Calu3 (cell line): ENCODE results near the gene FXN. TPM values are rescaled to one million over a fixed set of nuclear protein-coding genes. Genes with fewer than 3 reads are reported as not detected.

Experiments
- BruUV-seq: library from RNA; stranded (reverse); fragments of 400-500 nt; replicated peaks from 2 replicates; lab custom pipeline; 2021; lab: Mats Ljungman, UMichigan
- CTCF ChIA-PET: fragments of 300-600 bp; sonication (Branson Sonifier 250); formaldehyde crosslinking; loops from one replicate; lab custom pipeline; 2022; ENCODE audit warnings: antibody characterized with exemption; lab: Charles Lee
- DNase-seq: peaks from one replicate; pipeline ENCODE4 v3.0.0; 2022
- H3K27ac Mint-ChIP-seq: one replicate; pipeline ENCODE4 v1.8.0; 2022; ENCODE audit warnings: mixed read lengths; ENCODE audit not compliant: unreplicated experiment
- H3K27me3 Mint-ChIP-seq: one replicate; pipeline ENCODE4 v1.8.0; 2022; ENCODE audit warnings: mixed read lengths; ENCODE audit not compliant: unreplicated experiment
- H3K36me3 Mint-ChIP-seq: one replicate; pipeline ENCODE4 v1.8.0; 2022; ENCODE audit warnings: mild to moderate bottlenecking, moderate library complexity, mixed read lengths; ENCODE audit not compliant: insufficient read depth, unreplicated experiment
- H3K4me1 Mint-ChIP-seq: one replicate; pipeline ENCODE4 v1.8.0; 2022; ENCODE audit warnings: mild to moderate bottlenecking, low read depth, mixed read lengths; ENCODE audit not compliant: unreplicated experiment
- H3K4me3 Mint-ChIP-seq: one replicate; pipeline ENCODE4 v1.8.0; 2022; ENCODE audit warnings: mild to moderate bottlenecking, low read depth, moderate library complexity, mixed read lengths; ENCODE audit not compliant: unreplicated experiment
- H3K9me3 Mint-ChIP-seq: one replicate; pipeline ENCODE4 v1.8.0; 2022; ENCODE audit warnings: low read depth, mixed read lengths; ENCODE audit not compliant: unreplicated experiment
- intact Hi-C: fragments of 100-400 bp; cut with micrococcal nuclease; formaldehyde crosslinking; loops from one replicate; pipeline ENCODE4 v1.10.0; 2022; ENCODE audit not compliant: unreplicated experiment
- total RNA-seq: library from RNA; stranded (reverse); gene quantifications from 2 replicates; pipeline ENCODE4 v1.2.3, GENCODE V29; 2022
- TF ChIP-seq, protein P1 (sequence below): fragments of 200-600 bp; IDR thresholded peaks from one replicate; pipeline ENCODE4 v1.8.0; 2022; ENCODE audit warnings: antibody characterized with exemption; ENCODE audit not compliant: unreplicated experiment

FXN gene
- total RNA-seq, 1 experiment from 2014 or later: 12.9 TPM

DNA sequence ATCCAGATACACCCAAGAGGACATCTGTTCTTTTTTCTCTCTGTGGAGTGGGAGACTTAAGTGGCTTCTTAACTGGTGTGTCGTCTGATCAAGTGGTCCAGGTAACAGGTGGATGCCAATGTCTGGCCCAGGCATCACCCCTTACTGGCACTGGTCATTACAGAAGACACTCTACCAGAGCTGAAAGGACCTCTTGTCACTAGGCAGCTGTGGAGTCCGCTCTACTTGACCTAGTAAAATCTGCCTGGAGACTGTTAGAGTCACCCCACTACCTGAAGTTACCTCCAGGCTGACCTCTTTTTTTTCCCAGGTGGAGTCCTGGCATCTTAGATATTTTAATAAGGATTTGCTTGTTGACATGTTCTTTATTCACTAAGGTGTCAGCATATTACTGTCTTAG lies 22.5 kb downstream of the FXN start:
- Mint-ChIP-seq H3K36me3 (peaks cover 4% of the 10 kb centered on the region), H3K4me1 (no peaks in the 10 kb centered on the region), H3K27me3 (no peaks in the 10 kb centered on the region), H3K4me3 (no peak overlapping the region), H3K9me3 (no peaks in the 10 kb centered on the region), H3K27ac (no peak overlapping the region)
- no TSS peak for BruUV-seq
- DNase-seq: no peak
- intact Hi-C loops: no loop called here
- TF ChIP-seq, protein P1, sequence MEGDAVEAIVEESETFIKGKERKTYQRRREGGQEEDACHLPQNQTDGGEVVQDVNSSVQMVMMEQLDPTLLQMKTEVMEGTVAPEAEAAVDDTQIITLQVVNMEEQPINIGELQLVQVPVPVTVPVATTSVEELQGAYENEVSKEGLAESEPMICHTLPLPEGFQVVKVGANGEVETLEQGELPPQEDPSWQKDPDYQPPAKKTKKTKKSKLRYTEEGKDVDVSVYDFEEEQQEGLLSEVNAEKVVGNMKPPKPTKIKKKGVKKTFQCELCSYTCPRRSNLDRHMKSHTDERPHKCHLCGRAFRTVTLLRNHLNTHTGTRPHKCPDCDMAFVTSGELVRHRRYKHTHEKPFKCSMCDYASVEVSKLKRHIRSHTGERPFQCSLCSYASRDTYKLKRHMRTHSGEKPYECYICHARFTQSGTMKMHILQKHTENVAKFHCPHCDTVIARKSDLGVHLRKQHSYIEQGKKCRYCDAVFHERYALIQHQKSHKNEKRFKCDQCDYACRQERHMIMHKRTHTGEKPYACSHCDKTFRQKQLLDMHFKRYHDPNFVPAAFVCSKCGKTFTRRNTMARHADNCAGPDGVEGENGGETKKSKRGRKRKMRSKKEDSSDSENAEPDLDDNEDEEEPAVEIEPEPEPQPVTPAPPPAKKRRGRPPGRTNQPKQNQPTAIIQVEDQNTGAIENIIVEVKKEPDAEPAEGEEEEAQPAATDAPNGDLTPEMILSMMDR: no peak
- CTCF ChIA-PET: no interaction called here

DNA sequence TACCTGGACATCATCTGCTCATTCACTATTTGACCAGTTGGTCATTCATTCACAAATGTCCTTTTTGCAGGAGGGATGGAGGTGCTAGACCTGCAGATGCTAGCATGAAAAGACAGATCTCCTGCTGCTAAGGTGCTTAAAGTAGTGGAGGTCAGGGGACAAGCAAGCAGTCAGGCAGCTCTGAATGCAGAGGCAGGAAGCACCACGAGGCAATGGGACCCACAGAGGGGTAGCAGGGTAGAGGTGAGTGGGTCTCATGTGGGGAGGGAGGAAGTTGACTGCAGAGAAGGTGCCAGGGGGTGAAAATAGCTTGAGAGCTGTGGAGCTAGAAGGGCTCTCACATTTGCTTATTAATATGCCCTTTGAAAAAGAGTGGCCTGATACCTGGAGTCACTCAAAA lies 25.2 kb downstream of the FXN start:
- no peak for DNase-seq
- TF ChIP-seq, protein P1: no peak
- Mint-ChIP-seq H3K9me3 (no peaks in the 10 kb centered on the region), H3K27ac (peak overlapping the region; percentile 57), H3K36me3 (no peaks in the 10 kb centered on the region), H3K4me1 (no peaks in the 10 kb centered on the region), H3K4me3 (no peak overlapping the region), H3K27me3 (no peaks in the 10 kb centered on the region)
- intact Hi-C loops: no loop called here
- no TSS peak for BruUV-seq
- CTCF ChIA-PET: no interaction called here

DNA sequence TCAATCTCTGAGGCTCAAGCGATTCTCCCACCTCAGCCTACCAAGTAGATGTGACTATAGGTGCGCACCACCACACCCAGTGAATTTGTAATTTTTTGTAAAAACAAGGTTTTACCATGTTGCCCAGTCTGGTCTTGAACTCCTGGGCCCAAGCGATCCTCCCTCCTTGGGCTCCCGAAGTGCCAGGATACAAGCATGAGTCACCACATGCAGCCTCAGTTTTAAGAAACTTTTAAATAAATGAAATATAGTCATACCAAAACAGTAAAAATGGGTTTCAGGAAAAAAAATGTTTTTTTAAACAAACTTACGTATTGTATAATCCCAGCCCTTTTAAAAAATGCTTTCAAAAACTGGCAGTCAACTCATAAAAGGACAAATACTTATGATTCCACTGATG lies 26.6 kb downstream of the FXN start:
- no peak overlapping the region for H3K4me3 Mint-ChIP-seq
- TF ChIP-seq, protein P1: no peak
- H3K9me3 Mint-ChIP-seq: no peaks in the 10 kb centered on the region
- CTCF ChIA-PET: no interaction called here
- no TSS peak for BruUV-seq
- intact Hi-C loops: no loop called here
- H3K27ac Mint-ChIP-seq: no peak overlapping the region
- no peak for DNase-seq
- no peaks in the 10 kb centered on the region for H3K4me1 Mint-ChIP-seq
- no peaks in the 10 kb centered on the region for H3K36me3 Mint-ChIP-seq
- H3K27me3 Mint-ChIP-seq: no peaks in the 10 kb centered on the region

DNA sequence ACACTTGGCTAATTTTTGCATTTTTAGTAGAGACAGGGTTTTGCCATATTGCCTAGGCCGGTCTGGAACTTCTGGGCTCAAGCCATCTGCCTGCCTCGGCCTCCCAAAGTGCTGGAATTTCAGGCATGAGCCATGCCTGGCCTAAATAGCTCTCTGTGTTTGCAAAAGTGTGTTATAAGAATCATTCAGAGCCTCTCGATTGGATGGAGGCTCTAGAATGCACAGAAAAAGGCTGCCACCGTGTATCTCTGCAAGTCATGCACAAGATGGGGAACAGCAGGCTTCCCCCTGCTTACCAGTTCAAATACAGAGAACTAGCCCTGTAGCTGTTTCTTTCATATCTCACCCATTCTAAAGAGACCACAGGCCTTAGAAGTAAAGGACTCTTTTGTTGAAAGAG lies 28.3 kb downstream of the FXN start:
- intact Hi-C loops: no loop called here
- CTCF ChIA-PET: no interaction called here
- TF ChIP-seq, protein P1: no peak
- no peaks in the 10 kb centered on the region for H3K27me3 Mint-ChIP-seq
- DNase-seq: no peak
- no peaks in the 10 kb centered on the region for H3K4me1 Mint-ChIP-seq
- no peaks in the 10 kb centered on the region for H3K36me3 Mint-ChIP-seq
- H3K27ac Mint-ChIP-seq: no peak overlapping the region
- H3K4me3 Mint-ChIP-seq: no peak overlapping the region
- no TSS peak for BruUV-seq
- no peaks in the 10 kb centered on the region for H3K9me3 Mint-ChIP-seq

DNA sequence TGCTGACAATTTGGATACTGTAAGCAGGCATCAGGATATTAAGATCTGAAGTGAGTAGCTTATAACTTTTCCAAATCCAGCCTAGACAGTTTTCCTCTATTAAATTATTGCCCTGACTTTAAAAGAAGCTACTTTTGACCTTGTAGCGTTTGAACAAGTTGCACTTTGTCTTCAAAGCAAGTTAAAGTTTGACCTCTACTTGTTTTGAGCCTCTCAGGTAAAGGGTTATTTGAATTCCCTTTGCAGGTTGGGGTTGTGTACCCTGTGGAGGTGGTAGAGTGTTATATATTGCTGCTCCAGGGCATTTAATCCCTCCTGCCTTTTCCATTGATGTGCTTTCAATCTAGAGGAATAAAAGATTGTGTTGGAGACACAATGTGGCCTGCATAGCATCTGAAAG lies 30.1 kb downstream of the FXN start:
- intact Hi-C loops: no loop called here
- Mint-ChIP-seq H3K36me3 (no peaks in the 10 kb centered on the region), H3K4me3 (no peak overlapping the region), H3K27me3 (no peaks in the 10 kb centered on the region), H3K9me3 (no peaks in the 10 kb centered on the region), H3K4me1 (no peaks in the 10 kb centered on the region), H3K27ac (no peak overlapping the region)
- no TSS peak for BruUV-seq
- CTCF ChIA-PET: no interaction called here
- TF ChIP-seq, protein P1: no peak
- no peak for DNase-seq
